AG04449 (cell line): ENCODE data around the gene ABCC12.

Experiments used
- CTCF ChIA-PET: fragments of 350-600 bp; formaldehyde crosslinking; extraction: SDS; loops from one replicate; lab custom pipeline; 2021; ENCODE audit warnings: antibody characterized with exemption; lab: Yijun Ruan, JAX
- POLR2A ChIA-PET: fragments of 400-600, 350-600 bp; formaldehyde crosslinking; extraction: SDS; loops from one replicate; lab custom pipeline; 2020; ENCODE audit warnings: antibody characterized with exemption, inconsistent platforms; lab: Yijun Ruan, JAX
- DNase-seq: peaks from one replicate; pipeline ENCODE4 v3.0.0-alpha.2; 2010; ENCODE audit warnings: low read depth, low spot score
- H3K4me3 ChIP-seq: 2 replicates; pipeline ENCODE4 v1.5.1; 2011; ENCODE audit warnings: low read depth, mild to moderate bottlenecking, control low read depth, low read length
- TF ChIP-seq, protein P1 (sequence below): IDR thresholded peaks from one replicate; pipeline ENCODE4 v1.5.1; 2011; ENCODE audit warnings: mild to moderate bottlenecking, moderate library complexity, low read length, control low read depth, inconsistent platforms; ENCODE audit not compliant: insufficient read depth; ENCODE audit errors: missing control alignments

The ABCC12 gene

DNA sequence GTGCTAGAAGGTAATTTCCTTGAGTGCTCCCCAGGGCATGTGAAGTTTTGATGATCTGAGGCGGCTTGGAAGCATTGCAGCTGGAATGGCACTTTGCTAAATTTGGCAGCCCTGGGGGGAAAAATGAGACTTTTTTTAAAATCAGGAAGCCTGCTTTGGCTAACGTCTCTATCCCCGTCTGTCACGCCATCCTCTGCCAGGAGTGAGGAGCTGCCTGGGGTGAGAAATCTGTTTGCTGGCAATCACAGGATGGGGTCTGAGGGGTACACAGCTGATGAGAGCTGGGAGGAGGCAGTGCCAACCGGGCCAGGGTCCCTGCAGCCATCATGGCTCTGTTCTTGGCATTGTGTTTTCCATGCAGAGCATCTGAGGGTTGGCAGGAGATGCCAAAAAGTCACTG lies 2.0 kb downstream of the ABCC12 start:
- DNase-seq: no peak
- CTCF ChIA-PET: interaction anchor here (0.6 to 18.2 kb wide), 6 partner anchors 9 to 1010 kb away, joined by 3 to 322 read pairs (median 4); partner anchors contain the start of gene NETO2
- POLR2A ChIA-PET: interaction anchor here (0.6 kb wide), 1 partner anchor 297 kb away, joined by 3 read pairs; no protein-coding TSS in a partner anchor
- TF ChIP-seq, protein P1, sequence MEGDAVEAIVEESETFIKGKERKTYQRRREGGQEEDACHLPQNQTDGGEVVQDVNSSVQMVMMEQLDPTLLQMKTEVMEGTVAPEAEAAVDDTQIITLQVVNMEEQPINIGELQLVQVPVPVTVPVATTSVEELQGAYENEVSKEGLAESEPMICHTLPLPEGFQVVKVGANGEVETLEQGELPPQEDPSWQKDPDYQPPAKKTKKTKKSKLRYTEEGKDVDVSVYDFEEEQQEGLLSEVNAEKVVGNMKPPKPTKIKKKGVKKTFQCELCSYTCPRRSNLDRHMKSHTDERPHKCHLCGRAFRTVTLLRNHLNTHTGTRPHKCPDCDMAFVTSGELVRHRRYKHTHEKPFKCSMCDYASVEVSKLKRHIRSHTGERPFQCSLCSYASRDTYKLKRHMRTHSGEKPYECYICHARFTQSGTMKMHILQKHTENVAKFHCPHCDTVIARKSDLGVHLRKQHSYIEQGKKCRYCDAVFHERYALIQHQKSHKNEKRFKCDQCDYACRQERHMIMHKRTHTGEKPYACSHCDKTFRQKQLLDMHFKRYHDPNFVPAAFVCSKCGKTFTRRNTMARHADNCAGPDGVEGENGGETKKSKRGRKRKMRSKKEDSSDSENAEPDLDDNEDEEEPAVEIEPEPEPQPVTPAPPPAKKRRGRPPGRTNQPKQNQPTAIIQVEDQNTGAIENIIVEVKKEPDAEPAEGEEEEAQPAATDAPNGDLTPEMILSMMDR: no peak
- H3K4me3 ChIP-seq: no peak overlapping the region

DNA sequence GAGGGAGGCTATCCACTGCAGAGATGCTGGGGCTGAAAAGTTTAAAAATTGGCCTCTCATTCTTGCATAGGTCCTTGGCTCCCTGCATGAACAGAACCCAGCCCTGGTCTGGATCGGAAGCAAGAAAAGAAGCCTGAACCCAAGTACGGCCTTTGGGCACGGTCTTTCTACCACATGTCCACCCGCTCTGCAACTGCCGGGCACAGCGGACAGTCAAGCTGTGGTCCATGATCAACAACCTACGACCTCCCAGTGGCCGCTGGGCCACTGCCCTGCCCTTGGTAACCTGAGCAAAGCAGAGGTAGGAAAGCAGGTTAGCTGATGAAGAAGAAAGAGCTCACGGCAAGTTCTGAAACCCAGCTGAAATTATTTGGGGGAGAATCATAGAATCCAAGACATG lies 3.6 kb downstream of the ABCC12 start:
- TF ChIP-seq, protein P1: no peak
- ChIA-PET CTCF (interaction anchor here (1.4 to 18.2 kb wide), 3 partner anchors 13 to 1009 kb away, joined by 4 to 322 read pairs (median 5); partner anchors contain the start of gene NETO2), POLR2A (no interaction called here)
- DNase-seq: no peak
- no peak overlapping the region for H3K4me3 ChIP-seq

DNA sequence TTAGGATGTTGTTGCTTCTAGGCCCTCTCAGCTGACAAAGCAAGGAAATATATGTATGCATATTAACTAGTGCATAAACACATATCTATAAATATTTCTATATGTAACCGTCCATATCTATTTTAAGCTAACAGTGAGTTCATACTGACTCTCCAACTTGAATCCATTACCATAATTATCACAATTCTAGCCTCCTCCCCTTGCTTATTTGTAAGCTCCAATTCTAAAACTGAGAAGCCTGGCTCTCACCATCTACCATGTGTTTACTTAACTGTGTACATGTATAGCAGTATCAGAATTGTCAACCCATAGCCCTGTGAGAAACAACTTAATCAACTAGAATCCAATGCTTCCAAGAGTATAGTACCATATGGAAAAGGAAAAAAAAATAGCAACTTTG lies 5.1 kb downstream of the ABCC12 start:
- POLR2A ChIA-PET: no interaction called here
- no peak for DNase-seq
- TF ChIP-seq, protein P1: no peak
- no peak overlapping the region for H3K4me3 ChIP-seq
- CTCF ChIA-PET: interaction anchor here (0.9 to 1.7 kb wide), 3 partner anchors 9 to 1009 kb away, joined by 3 to 11 read pairs (median 4); no protein-coding TSS in a partner anchor

DNA sequence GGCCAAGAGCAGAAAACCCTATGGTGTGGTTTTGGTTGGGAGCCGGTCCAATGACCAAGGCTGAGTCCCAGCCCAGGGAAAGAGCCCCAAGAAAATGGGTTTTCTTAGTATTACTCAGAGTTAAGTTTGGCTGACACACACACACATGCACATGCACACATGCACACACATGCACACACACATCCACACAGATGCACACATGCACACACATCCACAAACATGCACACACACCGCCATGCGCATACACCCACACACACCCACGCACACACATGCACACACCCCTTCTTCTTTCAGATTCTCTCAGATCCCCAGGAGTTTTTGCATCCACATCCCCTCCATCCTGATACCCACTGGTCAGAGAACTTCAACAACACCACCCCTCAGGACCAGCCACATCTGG lies 9.1 kb downstream of the ABCC12 start:
- H3K4me3 ChIP-seq: no peak overlapping the region
- ChIA-PET POLR2A (no interaction called here), CTCF (interaction anchor here (1.9 kb wide), 1 partner anchor 18 kb away, joined by 6 read pairs; no protein-coding TSS in a partner anchor)
- TF ChIP-seq, protein P1: no peak
- no peak for DNase-seq

DNA sequence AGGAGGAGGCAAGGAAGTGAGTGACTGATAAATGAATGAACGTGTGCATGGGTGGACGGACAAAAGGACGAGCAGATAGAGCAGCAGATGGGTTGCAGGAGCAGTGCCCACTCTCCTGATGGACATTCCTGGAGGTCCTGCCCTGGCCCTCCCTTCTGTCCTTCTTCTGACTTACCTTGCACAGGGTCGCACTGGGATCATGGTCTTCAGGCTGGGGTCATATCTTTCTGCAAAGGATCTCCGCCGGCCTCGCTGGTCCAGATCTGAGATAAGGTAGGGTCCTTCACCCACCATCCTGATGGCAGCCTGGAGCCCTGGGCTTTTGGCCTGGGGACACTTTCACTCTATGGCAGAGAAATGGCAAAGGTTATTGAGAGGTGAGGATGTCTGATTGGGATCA lies 9.7 kb downstream of the ABCC12 start:
- ChIA-PET POLR2A (no interaction called here), CTCF (interaction anchor here (0.8 to 1.9 kb wide), 3 partner anchors 19 to 1002 kb away, joined by 3 to 6 read pairs (median 3); partner anchors contain the start of gene NETO2)
- TF ChIP-seq, protein P1: no peak

DNA sequence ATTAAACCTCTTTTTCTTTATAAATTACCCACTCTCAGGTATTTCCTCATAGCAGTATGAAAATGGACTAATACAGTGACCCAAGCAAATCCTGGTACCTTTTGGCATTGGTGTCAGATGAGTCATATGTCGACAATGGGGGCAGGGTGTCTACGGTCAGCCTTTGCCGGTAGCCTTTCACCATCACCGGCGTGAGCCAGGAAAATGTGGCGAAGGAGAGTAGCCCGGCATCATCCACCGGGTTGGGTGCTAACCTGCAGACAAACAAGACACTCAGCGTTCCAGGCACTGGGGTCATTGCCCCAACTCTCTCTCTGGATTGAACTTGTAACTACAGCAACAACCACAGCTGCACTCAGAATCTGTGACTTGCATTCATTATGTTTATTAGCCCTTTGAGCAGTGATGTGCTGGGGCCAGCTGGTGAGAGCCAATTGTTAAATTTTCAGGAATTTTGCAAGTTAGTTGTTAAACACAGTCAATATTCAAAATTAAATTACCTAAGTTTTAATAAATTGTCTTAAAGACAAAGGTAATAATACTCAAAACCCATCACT lies 11.9 kb downstream of the ABCC12 start:
- TF ChIP-seq, protein P1: no peak
- ChIA-PET CTCF (interaction anchor here (0.9 kb wide), 1 partner anchor 10 kb away, joined by 3 read pairs; no protein-coding TSS in a partner anchor), POLR2A (no interaction called here)
- DNase-seq: no peak
- H3K4me3 ChIP-seq: no peak overlapping the region

More for the DNA sequence above, 9.7 kb downstream of the ABCC12 start:
- DNase-seq: no peak
- H3K4me3 ChIP-seq: no peak overlapping the region
